ENCODE data around the gene PTX3. TPM values are rescaled to one million over a fixed set of nuclear protein-coding genes. Genes with fewer than 3 reads are reported as not detected.

The PTX3 gene
- total RNA-seq, 1 donor from 2014 or later: 4.2 TPM

DNA sequence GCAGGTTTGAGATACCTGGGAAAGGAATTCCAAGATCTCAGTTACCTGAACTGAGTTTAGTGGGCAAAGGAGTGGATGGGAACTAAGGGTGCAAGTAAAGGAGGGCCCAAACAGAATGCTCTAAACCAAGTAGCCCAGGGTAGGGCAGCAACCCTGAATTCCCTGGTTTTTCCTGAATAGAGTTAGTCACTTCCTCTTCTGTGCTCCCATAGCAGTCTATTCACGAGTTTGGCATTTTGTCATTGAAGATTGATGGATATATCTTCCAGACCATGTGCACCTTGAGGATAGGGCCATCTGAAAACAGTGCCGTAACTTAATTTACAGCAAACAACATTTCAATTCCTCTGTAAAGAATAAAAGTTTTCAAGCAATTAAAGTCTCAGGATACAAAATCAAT lies 18.5 kb upstream of the PTX3 start:
- intact Hi-C loops (cut with DNase I): no loop called here
- ATAC-seq: no peak
- DNase-seq (ENCODE audit: low spot score): no peak

GRCh38 chr3:157420606-157421130 lies 16.0 kb upstream of the PTX3 start:
- no peak for ATAC-seq
- no peak for DNase-seq (ENCODE audit: low spot score)
- intact Hi-C loops (cut with DNase I): no loop called here

GRCh38 chr3:157423337-157423736 lies 13.3 kb upstream of the PTX3 start:
- ATAC-seq (no peak), DNase-seq (ENCODE audit: low spot score) (no peak)
- intact Hi-C loops (cut with DNase I): no loop called here

DNA sequence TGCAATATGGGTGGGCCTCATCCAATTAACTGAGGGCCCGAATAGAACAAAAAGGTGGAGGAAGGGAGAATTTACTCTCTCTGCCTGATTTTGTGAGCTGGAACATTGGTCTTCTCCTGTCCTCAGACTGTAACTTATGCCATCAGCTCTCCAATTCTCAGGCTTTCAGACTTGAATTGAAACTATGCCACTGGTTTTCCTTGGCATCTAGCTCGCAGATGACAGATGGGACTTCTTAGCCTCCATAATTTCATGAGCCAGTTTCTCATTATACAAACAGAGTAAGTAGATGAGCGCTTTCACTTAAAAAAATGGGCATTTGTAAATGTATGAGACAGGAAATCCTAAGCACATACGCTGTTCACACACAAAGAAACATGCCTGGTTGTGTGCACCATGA lies 8.7 kb upstream of the PTX3 start:
- intact Hi-C loops (cut with DNase I): no loop called here
- ATAC-seq: no peak
- no peak for DNase-seq (ENCODE audit: low spot score)

GRCh38 chr3:157428853-157429252 lies 7.8 kb upstream of the PTX3 start:
- ATAC-seq (no peak), DNase-seq (ENCODE audit: low spot score) (no peak)
- intact Hi-C loops (cut with DNase I): no loop called here

GRCh38 chr3:157429708-157430107 lies 6.9 kb upstream of the PTX3 start:
- ATAC-seq (no peak), DNase-seq (ENCODE audit: low spot score) (no peak)
- intact Hi-C loops (cut with DNase I): no loop called here

- intact Hi-C loops (cut with DNase I): no loop called here
- DNase-seq (ENCODE audit: low spot score) (no peak), ATAC-seq (no peak)
Measured at GRCh38 chr3:157438194-157438730, 1.6 kb downstream of the PTX3 start.

DNA sequence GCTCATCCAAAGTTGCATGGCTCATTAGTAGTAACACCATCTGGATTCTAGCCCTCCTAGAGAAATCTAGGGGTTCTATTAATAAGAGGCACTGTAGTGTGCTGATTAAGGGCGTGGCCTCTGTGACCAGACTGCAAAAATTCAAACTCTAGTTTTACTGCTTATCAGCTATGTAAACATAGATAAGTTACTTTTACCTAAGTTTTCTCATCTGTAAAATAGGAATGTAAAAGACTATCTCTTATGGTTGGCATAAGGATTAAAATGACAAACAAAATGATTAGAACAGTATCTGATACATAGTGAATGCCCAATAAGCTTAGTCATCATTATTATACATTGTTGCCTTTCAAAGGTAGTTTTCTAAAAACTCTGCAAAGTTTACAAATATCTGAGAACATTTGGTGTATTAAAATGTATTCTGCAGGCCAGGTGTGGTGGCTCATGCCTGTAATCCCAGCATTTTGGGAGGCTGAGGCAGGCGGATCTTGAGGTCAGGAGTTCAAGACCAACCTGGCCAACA lies 4.5 kb downstream of the PTX3 start:
- ATAC-seq: no peak
- DNase-seq (ENCODE audit: low spot score): no peak
- intact Hi-C loops (cut with DNase I): no loop called here

- DNase-seq (ENCODE audit: low spot score): no peak
- ATAC-seq: peak; percentile 87
- intact Hi-C loops (cut with DNase I): no loop called here
Measured at GRCh38 chr3:157442729-157443128, 6.1 kb downstream of the PTX3 start.

GRCh38 chr3:157443905-157444796 lies 7.5 kb downstream of the PTX3 start:
- ATAC-seq (no peak), DNase-seq (ENCODE audit: low spot score) (no peak)
- intact Hi-C loops (cut with DNase I): no loop called here

- no peak for ATAC-seq
- intact Hi-C loops (cut with DNase I): no loop called here
- DNase-seq (ENCODE audit: low spot score): no peak
Measured at GRCh38 chr3:157444797-157445184, 8.1 kb downstream of the PTX3 start.

GRCh38 chr3:157445857-157446256 lies 9.2 kb downstream of the PTX3 start:
- intact Hi-C loops (cut with DNase I): no loop called here

GRCh38 chr3:157447026-157447694 lies 10.5 kb downstream of the PTX3 start:
- intact Hi-C loops (cut with DNase I): no loop called here
- ATAC-seq: peak; percentile 46
- no peak for DNase-seq (ENCODE audit: low spot score)

More at GRCh38 chr3:157445857-157446256, 9.2 kb downstream of the PTX3 start:
- ATAC-seq: no peak
- DNase-seq (ENCODE audit: low spot score): no peak

GRCh38 chr3:157452097-157452496 lies 15.4 kb downstream of the PTX3 start:
- ATAC-seq: no peak
- no peak for DNase-seq (ENCODE audit: low spot score)
- intact Hi-C loops (cut with DNase I): no loop called here

DNA sequence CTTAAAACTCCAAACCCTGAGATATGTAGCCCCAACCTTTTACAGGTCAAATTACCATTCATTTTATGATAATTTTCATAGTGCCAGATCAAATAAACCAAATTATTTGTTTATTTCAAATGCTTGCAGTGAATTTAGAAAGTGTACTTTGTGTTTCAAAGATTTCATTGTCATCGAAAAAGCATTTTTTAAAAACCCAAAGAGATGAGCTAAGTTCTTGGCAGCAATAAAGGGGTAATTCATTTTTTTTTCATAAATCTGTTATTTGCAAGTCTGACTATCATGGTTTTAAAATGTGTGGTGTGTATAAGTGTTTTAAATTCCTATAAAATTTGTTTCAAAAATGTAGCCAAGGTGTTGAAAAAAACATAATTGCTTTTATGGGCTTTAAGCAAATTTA lies 17.2 kb downstream of the PTX3 start:
- intact Hi-C loops (cut with DNase I): no loop called here
- DNase-seq (ENCODE audit: low spot score) (no peak), ATAC-seq (no peak)

- intact Hi-C loops (cut with DNase I): no loop called here
- DNase-seq (ENCODE audit: low spot score) (no peak), ATAC-seq (no peak)
Measured at GRCh38 chr3:157459706-157460105, 23.1 kb downstream of the PTX3 start.

DNA sequence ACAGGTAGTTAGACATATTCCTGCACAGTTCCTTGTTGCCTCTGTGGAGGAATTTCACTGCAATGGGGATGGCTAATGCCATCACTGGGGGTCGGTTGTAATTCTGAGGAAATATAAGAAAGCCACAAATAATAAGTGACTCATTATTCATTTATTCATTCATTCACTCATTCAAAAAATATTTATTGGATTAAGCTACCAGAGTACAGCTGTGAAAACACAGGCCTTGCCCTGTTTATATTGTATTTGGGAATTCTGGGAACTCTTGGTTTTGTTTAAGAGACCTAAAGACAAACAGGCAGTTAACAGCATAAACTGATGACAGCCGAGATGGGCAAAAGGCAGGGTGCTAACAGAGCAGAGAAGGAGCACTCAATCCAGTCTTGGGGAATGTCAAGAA lies 23.6 kb downstream of the PTX3 start:
- ATAC-seq: no peak
- DNase-seq (ENCODE audit: low spot score): no peak
- intact Hi-C loops (cut with DNase I): no loop called here

DNA sequence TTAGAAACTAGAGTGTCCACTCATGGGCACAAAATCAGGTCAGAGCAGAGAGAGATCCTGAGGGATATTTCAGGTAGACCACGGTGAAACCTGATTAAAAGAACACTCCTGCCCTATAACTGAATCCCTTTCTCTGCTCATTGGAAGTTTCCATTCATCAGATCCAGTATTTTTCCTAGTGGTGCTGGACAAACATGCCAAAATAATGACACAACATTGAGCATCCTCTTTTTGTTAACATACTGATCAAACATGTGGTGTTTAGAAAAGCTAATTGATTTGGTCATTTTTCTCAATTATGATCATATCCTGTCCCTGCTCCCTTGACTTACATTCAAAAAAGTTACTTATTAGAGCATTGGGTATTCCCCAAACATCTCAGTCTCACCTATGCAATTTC lies 27.2 kb downstream of the PTX3 start:
- DNase-seq (ENCODE audit: low spot score) (no peak), ATAC-seq (peak; percentile 52)
- intact Hi-C loops (cut with DNase I): no loop called here

DNA sequence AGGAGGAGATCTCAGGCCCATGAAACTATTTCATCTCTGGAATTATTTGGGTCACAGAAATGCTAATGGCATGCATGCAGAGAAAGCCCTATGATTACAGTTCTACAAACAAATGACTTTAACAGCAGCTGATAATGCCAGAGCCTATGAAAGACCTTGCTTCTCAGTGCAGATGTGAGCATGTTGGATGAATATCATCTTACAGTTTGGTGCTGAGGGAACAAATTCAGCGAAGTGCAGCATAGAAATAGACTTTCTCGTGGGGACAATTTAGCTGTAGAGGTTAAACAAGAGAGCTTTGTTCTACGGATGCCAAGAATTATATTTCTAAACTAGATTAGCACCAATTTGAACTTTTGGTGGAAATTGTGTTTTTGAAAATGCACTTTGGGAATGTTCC lies 27.7 kb downstream of the PTX3 start:
- intact Hi-C loops (cut with DNase I): no loop called here
- peak; percentile 92 for ATAC-seq

DNA sequence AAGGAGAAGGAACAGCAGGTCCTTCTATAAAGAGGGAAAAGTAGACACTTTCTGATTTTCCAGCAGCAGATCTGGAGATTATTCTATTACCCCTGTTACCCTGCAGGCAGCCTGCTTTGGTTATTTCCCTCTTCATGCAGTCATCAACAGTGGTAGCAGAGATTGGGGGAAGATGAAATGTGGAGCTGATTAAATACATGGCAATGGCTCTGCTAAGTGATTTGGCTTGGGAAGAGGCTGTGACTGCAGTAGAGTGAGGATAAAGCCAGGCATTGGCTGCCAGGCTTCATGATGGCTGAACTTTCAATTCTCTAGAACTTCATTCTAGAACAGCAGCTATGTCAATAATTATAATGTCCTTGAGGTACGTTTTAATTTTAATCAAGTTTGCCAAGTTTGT lies 29.1 kb downstream of the PTX3 start:
- ATAC-seq: peak; percentile 31
- DNase-seq (ENCODE audit: low spot score): no peak
- intact Hi-C loops (cut with DNase I): no loop called here

More for the DNA sequence above, 27.7 kb downstream of the PTX3 start:
- DNase-seq (ENCODE audit: low spot score): no peak

Data from sciatic nerve (tissue), 2 donors.